Panc1 (cell line): Measurements from ENCODE around the gene GATA6. TPM values are rescaled to one million over a fixed set of nuclear protein-coding genes. Genes with fewer than 3 reads are reported as not detected.

Experiments used
- ATAC-seq: fragments of 200-7000 bp; cut with Tn5 transposase; 2 replicates; pipeline ENCODE4 v1.9.1; 2020; ENCODE audit warnings: mild to moderate bottlenecking, moderate library complexity
- BruUV-seq: library from RNA; stranded (reverse); fragments of 400-500 nt; replicated peaks from 2 replicates; lab custom pipeline; 2021; lab: Mats Ljungman, UMichigan
- CTCF ChIA-PET: fragments of 300-600 bp; sonication (Branson Sonifier 250); formaldehyde crosslinking; loops from one replicate; lab custom pipeline; 2022; ENCODE audit warnings: antibody characterized with exemption; lab: Charles Lee
- POLR2A ChIA-PET: fragments of 300-600 bp; sonication (Branson Sonifier 250); formaldehyde crosslinking; loops from one replicate; lab custom pipeline; 2022; ENCODE audit warnings: antibody characterized with exemption; lab: Charles Lee
- DNase-seq: peaks from one replicate; pipeline ENCODE4 v3.0.0-alpha.2; 2010; ENCODE audit warnings: low read depth, low spot score
- H3K27ac ChIP-seq: 2 replicates; pipeline ENCODE4 v1.5.1; 2011; ENCODE audit warnings: mild to moderate bottlenecking, low read length, inconsistent platforms
- H3K27me3 ChIP-seq: fragments of 200-500 bp; sonication (Bioruptor generic); 2 replicates; pipeline ENCODE4 v1.6.0; 2014; ENCODE audit warnings: low read length, inconsistent platforms; ENCODE audit not compliant: control insufficient read depth, insufficient read depth
- H3K36me3 ChIP-seq: fragments of 200-500 bp; sonication (Bioruptor generic); 2 replicates; pipeline ENCODE4 v1.5.1; 2014; ENCODE audit warnings: inconsistent platforms, mild to moderate bottlenecking, low read length, moderate library complexity; ENCODE audit not compliant: control insufficient read depth, insufficient read depth
- H3K4me1 ChIP-seq: 2 replicates; pipeline ENCODE4 v1.5.1; 2011; ENCODE audit warnings: inconsistent platforms, mild to moderate bottlenecking, low read length, moderate library complexity; ENCODE audit not compliant: control insufficient read depth, insufficient read depth
- H3K4me3 ChIP-seq, 2 experiments: 2 replicates each; pipeline ENCODE4 v1.5.1; 2011 to 2012; ENCODE audit warnings: low read depth in 2 of 2, low read length in 2 of 2, mild to moderate bottlenecking in 2 of 2, inconsistent platforms in 1 of 2, moderate library complexity in 1 of 2
- H3K9me3 ChIP-seq: fragments of 200-500 bp; sonication (Bioruptor generic); 2 replicates; pipeline ENCODE4 v1.5.1; 2014; ENCODE audit warnings: low read depth, mild to moderate bottlenecking, inconsistent platforms, low read length, moderate library complexity; ENCODE audit not compliant: control insufficient read depth, insufficient read depth
- POLR2AphosphoS5 ChIP-seq: IDR thresholded peaks from 2 replicates; pipeline ENCODE4 v1.6.1; 2012; ENCODE audit warnings: mild to moderate bottlenecking, low read depth, low read length, moderate library complexity
- SIN3A ChIP-seq: IDR thresholded peaks from 2 replicates; pipeline ENCODE4 v1.6.1; 2012; ENCODE audit warnings: low read depth, mild to moderate bottlenecking, low read length, moderate library complexity, borderline replicate concordance; ENCODE audit not compliant: insufficient read depth
- TCF7L2 ChIP-seq: IDR thresholded peaks from 2 replicates; pipeline ENCODE4 v1.6.1; 2011; ENCODE audit warnings: mild to moderate bottlenecking, low read depth, low read length, inconsistent platforms
- in situ Hi-C: cut with HindIII; loops from 2 replicates; pipeline ENCODE4 v1.10.0; 2016; ENCODE audit warnings: low sequenced_read_pairs, low pct_unique_long_range_greater_than_20kb
- intact Hi-C: fragments of 100-400 bp; cut with micrococcal nuclease; formaldehyde crosslinking; loops from one replicate; pipeline ENCODE4 v1.10.0; 2022; ENCODE audit not compliant: unreplicated experiment
- total RNA-seq: library from RNA; stranded (reverse); gene quantifications from one replicate; pipeline ENCODE4 v1.2.1, GENCODE V29; 2021; ENCODE audit not compliant: unreplicated experiment
- TF ChIP-seq, protein P1 (sequence below): fragments of 450-650 bp; IDR thresholded peaks from 2 replicates; pipeline ENCODE4 v1.5.1; 2017; ENCODE audit warnings: mild to moderate bottlenecking
- TF ChIP-seq, protein P2 (sequence below), 2 experiments: IDR thresholded peaks; 2 replicates each; pipeline ENCODE4 v1.6.1; 2011 to 2012; ENCODE audit warnings: low read depth in 2 of 2, control low read depth in 1 of 2, low read length in 1 of 2, mild to moderate bottlenecking in 1 of 2, moderate library complexity in 1 of 2; ENCODE audit not compliant: insufficient read depth in 1 of 2

Gene GATA6
- total RNA-seq, 1 experiment from 2014 or later: 0.51 TPM

- ChIA-PET POLR2A (no interaction called here), CTCF (no interaction called here)
- no peak for TF ChIP-seq TCF7L2
- in situ Hi-C loops: no loop called here
- no peak overlapping the region for H3K27ac ChIP-seq
- H3K27me3 ChIP-seq: 0 out of 2 replicates have a peak, but pooled peaks cover 2% of the 10 kb centered on the region
- no peak for DNase-seq
- H3K4me3 ChIP-seq: no peak overlapping the region
- no peaks in the 10 kb centered on the region for H3K9me3 ChIP-seq
- H3K36me3 ChIP-seq: no peaks in the 10 kb centered on the region
- no TSS peak for BruUV-seq
- intact Hi-C loops: no loop called here
- no peak for ATAC-seq
- H3K4me1 ChIP-seq: no peaks in the 10 kb centered on the region
These were observed 72.6 kb downstream of the GATA6 start for GRCh38 chr18:22241921-22242361.

- no peaks in the 10 kb centered on the region for H3K4me1 ChIP-seq
- TF ChIP-seq, protein P1, sequence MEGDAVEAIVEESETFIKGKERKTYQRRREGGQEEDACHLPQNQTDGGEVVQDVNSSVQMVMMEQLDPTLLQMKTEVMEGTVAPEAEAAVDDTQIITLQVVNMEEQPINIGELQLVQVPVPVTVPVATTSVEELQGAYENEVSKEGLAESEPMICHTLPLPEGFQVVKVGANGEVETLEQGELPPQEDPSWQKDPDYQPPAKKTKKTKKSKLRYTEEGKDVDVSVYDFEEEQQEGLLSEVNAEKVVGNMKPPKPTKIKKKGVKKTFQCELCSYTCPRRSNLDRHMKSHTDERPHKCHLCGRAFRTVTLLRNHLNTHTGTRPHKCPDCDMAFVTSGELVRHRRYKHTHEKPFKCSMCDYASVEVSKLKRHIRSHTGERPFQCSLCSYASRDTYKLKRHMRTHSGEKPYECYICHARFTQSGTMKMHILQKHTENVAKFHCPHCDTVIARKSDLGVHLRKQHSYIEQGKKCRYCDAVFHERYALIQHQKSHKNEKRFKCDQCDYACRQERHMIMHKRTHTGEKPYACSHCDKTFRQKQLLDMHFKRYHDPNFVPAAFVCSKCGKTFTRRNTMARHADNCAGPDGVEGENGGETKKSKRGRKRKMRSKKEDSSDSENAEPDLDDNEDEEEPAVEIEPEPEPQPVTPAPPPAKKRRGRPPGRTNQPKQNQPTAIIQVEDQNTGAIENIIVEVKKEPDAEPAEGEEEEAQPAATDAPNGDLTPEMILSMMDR: no peak
- TF ChIP-seq POLR2AphosphoS5 (no peak), TCF7L2 (no peak), SIN3A (no peak)
- TF ChIP-seq, protein P2, sequence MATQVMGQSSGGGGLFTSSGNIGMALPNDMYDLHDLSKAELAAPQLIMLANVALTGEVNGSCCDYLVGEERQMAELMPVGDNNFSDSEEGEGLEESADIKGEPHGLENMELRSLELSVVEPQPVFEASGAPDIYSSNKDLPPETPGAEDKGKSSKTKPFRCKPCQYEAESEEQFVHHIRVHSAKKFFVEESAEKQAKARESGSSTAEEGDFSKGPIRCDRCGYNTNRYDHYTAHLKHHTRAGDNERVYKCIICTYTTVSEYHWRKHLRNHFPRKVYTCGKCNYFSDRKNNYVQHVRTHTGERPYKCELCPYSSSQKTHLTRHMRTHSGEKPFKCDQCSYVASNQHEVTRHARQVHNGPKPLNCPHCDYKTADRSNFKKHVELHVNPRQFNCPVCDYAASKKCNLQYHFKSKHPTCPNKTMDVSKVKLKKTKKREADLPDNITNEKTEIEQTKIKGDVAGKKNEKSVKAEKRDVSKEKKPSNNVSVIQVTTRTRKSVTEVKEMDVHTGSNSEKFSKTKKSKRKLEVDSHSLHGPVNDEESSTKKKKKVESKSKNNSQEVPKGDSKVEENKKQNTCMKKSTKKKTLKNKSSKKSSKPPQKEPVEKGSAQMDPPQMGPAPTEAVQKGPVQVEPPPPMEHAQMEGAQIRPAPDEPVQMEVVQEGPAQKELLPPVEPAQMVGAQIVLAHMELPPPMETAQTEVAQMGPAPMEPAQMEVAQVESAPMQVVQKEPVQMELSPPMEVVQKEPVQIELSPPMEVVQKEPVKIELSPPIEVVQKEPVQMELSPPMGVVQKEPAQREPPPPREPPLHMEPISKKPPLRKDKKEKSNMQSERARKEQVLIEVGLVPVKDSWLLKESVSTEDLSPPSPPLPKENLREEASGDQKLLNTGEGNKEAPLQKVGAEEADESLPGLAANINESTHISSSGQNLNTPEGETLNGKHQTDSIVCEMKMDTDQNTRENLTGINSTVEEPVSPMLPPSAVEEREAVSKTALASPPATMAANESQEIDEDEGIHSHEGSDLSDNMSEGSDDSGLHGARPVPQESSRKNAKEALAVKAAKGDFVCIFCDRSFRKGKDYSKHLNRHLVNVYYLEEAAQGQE (IDR thresholded peaks at IDR 0.05; ENCODE audit: insufficient read depth in 1 of 2, low read depth in 2 of 2, low read length in 1 of 2): no peak
- 0 out of 2 replicates have a peak, but pooled peaks cover 2% of the 10 kb centered on the region for H3K27me3 ChIP-seq
- DNase-seq: no peak
- no peak for ATAC-seq
- no TSS peak for BruUV-seq
- ChIA-PET POLR2A (no interaction called here), CTCF (no interaction called here)
- no peak overlapping the region for H3K4me3 ChIP-seq
- no peak overlapping the region for H3K27ac ChIP-seq
- H3K9me3 ChIP-seq: no peaks in the 10 kb centered on the region
- H3K36me3 ChIP-seq: no peaks in the 10 kb centered on the region
- in situ Hi-C loops (no loop called here), intact Hi-C loops (no loop called here)
These were observed 74.1 kb downstream of the GATA6 start for GRCh38 chr18:22243513-22243912.

DNA sequence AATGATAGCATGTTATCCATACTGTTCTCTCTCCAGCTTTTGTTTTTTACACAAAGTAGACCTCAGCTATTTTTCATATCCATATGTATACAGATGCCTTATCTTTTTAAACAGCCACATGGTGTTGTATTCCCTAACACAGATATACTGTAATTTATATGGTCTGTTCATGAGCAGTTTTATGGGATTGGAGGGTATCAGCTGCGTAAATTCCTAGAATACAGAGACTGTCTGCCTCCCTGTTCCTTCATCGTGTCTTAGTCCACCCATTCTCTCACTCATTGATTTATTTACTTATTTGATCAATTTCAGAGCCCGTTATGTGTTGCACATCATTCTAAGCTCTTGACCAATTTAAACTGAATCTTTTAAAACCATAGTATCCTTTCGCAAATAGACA, 80.6 kb downstream of the GATA6 start:
- Histone ChIP-seq H3K9me3 (no peaks in the 10 kb centered on the region), H3K27me3 (peaks cover 4% of the 10 kb centered on the region; the same call in 1 of the 2 replicates), H3K36me3 (no peaks in the 10 kb centered on the region), H3K4me3 (no peak overlapping the region), H3K4me1 (no peaks in the 10 kb centered on the region), H3K27ac (no peak overlapping the region)
- no peak for DNase-seq
- POLR2A ChIA-PET: no interaction called here
- in situ Hi-C loops: no loop called here
- CTCF ChIA-PET: no interaction called here
- intact Hi-C loops: no loop called here
- TF ChIP-seq POLR2AphosphoS5: no peak
- TF ChIP-seq, protein P1: no peak
- TF ChIP-seq, protein P2 (IDR thresholded peaks at IDR 0.05; ENCODE audit: insufficient read depth in 1 of 2, low read depth in 2 of 2, low read length in 1 of 2): no peak
- TF ChIP-seq TCF7L2: no peak
- no peak for TF ChIP-seq SIN3A
- ATAC-seq: no peak
- no TSS peak for BruUV-seq
